ENCODE measurements around the gene HYAL3. TPM values are rescaled to one million over a fixed set of nuclear protein-coding genes. Genes with fewer than 3 reads are reported as not detected.

Gene HYAL3
- total and polyA plus RNA-seq, 7 experiments from 2014 or later: 2.3 to 10.7 (median 3.6) TPM

DNA sequence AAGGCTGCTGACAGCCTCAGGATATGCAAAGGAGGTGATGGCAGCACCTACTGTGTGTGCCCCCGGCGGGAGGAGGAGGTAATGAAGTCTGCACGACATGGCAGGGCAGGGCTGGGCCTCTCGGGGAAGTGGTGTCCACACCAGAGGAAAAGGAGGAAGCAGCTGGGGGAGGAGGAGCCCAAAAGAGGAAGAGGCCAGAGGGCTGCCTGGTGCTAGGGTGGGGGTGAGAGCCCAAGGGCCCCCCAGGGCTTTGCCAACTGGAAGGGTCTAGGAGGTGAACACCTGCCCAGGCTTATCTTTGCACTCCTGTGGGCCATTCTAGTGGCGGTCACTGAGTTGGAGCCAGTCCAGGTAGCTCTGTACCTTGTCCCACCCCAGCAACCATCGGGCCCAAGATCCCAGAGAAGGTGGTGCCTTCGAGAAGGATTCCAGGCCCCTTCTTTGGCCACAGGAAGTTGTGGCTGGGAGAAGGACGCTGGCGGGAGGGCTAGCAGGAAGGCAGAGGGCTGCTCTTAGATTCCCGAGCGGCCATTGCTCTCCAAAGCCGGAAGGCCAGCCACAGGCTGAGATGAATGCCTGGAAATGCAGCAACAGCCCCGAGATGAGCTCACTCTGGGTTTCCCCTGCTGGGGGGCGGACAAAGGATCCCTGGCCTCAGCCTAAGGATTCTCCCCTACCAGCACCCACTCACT lies 56.2 kb downstream of the HYAL3 start:
- intact Hi-C loops (cut with micrococcal nuclease): no loop called here
- POLR2A ChIA-PET: interaction anchor here (0.6 to 15.6 kb wide), 3 partner anchors 9 to 311 kb away, joined by 3 to 253 read pairs (median 6); partner anchors contain the start of gene GNAI2
- no peaks in the 10 kb centered on the region for H3K27me3 ChIP-seq (ENCODE audit: control insufficient read depth in 2 of 2, insufficient read depth in 2 of 2, low read length in 2 of 2)
- peaks cover 56 to 90% (median 84%) of the 10 kb centered on the region in 7 donors for H3K4me1 Mint-ChIP-seq
- peaks cover 0 to 10% (median 0%) of the 10 kb centered on the region in 5 donors for H3K36me3 Mint-ChIP-seq
- H3K27ac ChIP-seq (ENCODE audit: low read depth, low read length): peak overlapping the region; percentile 84
- peaks cover 80 to 88% of the 10 kb centered on the region in 2 donors for H3K4me1 ChIP-seq (ENCODE audit: control insufficient read depth in 2 of 2, insufficient read depth in 2 of 2, low read length in 2 of 2)
- no peaks in the 10 kb centered on the region for H3K27me3 Mint-ChIP-seq
- ATAC-seq (peak; percentile 40), DNase-seq (peak in 2 of 9 donors; percentile 39 to 55)
- H3K4me3 Mint-ChIP-seq: peak overlapping the region; percentile 58 to 81 (median 70)
- H3K27ac Mint-ChIP-seq: peak overlapping the region; percentile 79 to 97 (median 93)
- no peaks in the 10 kb centered on the region for H3K9me3 ChIP-seq (ENCODE audit: control insufficient read depth in 2 of 3, low read length in 3 of 3)
- peaks cover 5 to 25% (median 7%) of the 10 kb centered on the region in 3 experiments for H3K36me3 ChIP-seq (ENCODE audit: control insufficient read depth in 2 of 3, insufficient read depth in 3 of 3, low read length in 3 of 3)
- H3K9me3 Mint-ChIP-seq: no peaks in the 10 kb centered on the region
- CTCF ChIA-PET: interaction anchor here (1.4 to 9.5 kb wide), 2 partner anchors 12 to 56 kb away, joined by 6 to 211 read pairs; partner anchors contain the start of genes GNAI2, HYAL3 and NAA80
- peak overlapping the region; percentile 11 for H3K4me3 ChIP-seq (ENCODE audit: low read length)

Other genes with a start within 250 kb of the HYAL3 start
- 100 to 1,000 TPM; 223 to 420 (median 342) TPM for gene RBM5, start 210.5 kb downstream of the HYAL3 start, total RNA-seq
- gene RBM5, start 210.5 kb downstream of the HYAL3 start, polyA plus RNA-seq: 10 to 100 TPM; 45.6 to 63.1 TPM
- 1 to 10 TPM in 1 of 5 experiments, under 1 TPM in 2, not detected in 2; 0.34 to 1.1 (median 0.69) TPM for gene SEMA3F, start 144.1 kb downstream of the HYAL3 start, total RNA-seq
- gene SEMA3F, start 144.1 kb downstream of the HYAL3 start, polyA plus RNA-seq: not detected
- gene GNAT1, start 107.8 kb downstream of the HYAL3 start, total RNA-seq: 1 to 10 TPM in 1 of 5 experiments, under 1 TPM in 1, not detected in 3; 0.24 to 1.2 TPM
- gene GNAT1, start 107.8 kb downstream of the HYAL3 start, polyA plus RNA-seq: not detected
- gene SLC38A3, start 94.1 kb downstream of the HYAL3 start, total RNA-seq: 1 to 10 TPM in 1 of 5 experiments, not detected in 4; 1.8 TPM
- gene SLC38A3, start 94.1 kb downstream of the HYAL3 start, polyA plus RNA-seq: not detected
- gene GNAI2, start 63.2 kb downstream of the HYAL3 start, total RNA-seq: 100 to 1,000 TPM; 225 to 442 (median 282) TPM
- 100 to 1,000 TPM; 443 to 527 TPM for gene GNAI2, start 63.2 kb downstream of the HYAL3 start, polyA plus RNA-seq
- 1 to 10 TPM in 3 of 5 experiments, under 1 TPM in 2; 0.73 to 3.7 (median 1.4) TPM for gene SEMA3B, start 30.3 kb downstream of the HYAL3 start, total RNA-seq
- not detected for gene SEMA3B, start 30.3 kb downstream of the HYAL3 start, polyA plus RNA-seq
- gene LSMEM2, start 20.3 kb downstream of the HYAL3 start, total RNA-seq: not detected
- gene LSMEM2, start 20.3 kb downstream of the HYAL3 start, polyA plus RNA-seq: under 1 TPM in 1 of 2 donors, not detected in 1; 0.15 TPM
- gene IFRD2, start 7.0 kb downstream of the HYAL3 start, total RNA-seq: 10 to 100 TPM; 53.7 to 85.1 (median 64.7) TPM
- gene IFRD2, start 7.0 kb downstream of the HYAL3 start, polyA plus RNA-seq: 10 to 100 TPM; 57.2 to 69.7 TPM
- gene NAA80, start within 50 bp of the HYAL3 start, total RNA-seq: 10 to 100 TPM; 30.2 to 44.9 (median 33.6) TPM
- 10 to 100 TPM; 13.7 to 15.2 TPM for gene NAA80, start within 50 bp of the HYAL3 start, polyA plus RNA-seq
- gene HYAL1, start 4.2 kb upstream of the HYAL3 start, total RNA-seq: under 1 TPM in 4 of 5 experiments, not detected in 1; 0.22 to 0.51 (median 0.28) TPM
- under 1 TPM; 0.12 to 0.41 TPM for gene HYAL1, start 4.2 kb upstream of the HYAL3 start, polyA plus RNA-seq
- gene HYAL2, start 23.3 kb upstream of the HYAL3 start, total RNA-seq: 1 to 10 TPM; 1.5 to 5.3 (median 3.2) TPM
- gene HYAL2, start 23.3 kb upstream of the HYAL3 start, polyA plus RNA-seq: 1 to 10 TPM; 2.8 to 4.6 TPM
- gene TUSC2, start 28.8 kb upstream of the HYAL3 start, total RNA-seq: 10 to 100 TPM; 16.8 to 25.0 (median 20.5) TPM
- 10 to 100 TPM; 38.0 to 45.5 TPM for gene TUSC2, start 28.8 kb upstream of the HYAL3 start, polyA plus RNA-seq
- gene RASSF1, start 41.4 kb upstream of the HYAL3 start, total RNA-seq: 100 to 1,000 TPM in 1 of 5 experiments, 10 to 100 TPM in 4; 39.4 to 105 (median 69.6) TPM
- gene RASSF1, start 41.4 kb upstream of the HYAL3 start, polyA plus RNA-seq: 10 to 100 TPM; 32.7 to 47.9 TPM
- 1 to 10 TPM in 4 of 5 experiments, under 1 TPM in 1; 0.91 to 3.8 (median 2.8) TPM for gene ZMYND10, start 46.3 kb upstream of the HYAL3 start, total RNA-seq
- gene ZMYND10, start 46.3 kb upstream of the HYAL3 start, polyA plus RNA-seq: under 1 TPM; 0.07 to 0.30 TPM
- 10 to 100 TPM; 35.3 to 48.9 (median 47.7) TPM for gene NPRL2, start 51.4 kb upstream of the HYAL3 start, total RNA-seq
- gene NPRL2, start 51.4 kb upstream of the HYAL3 start, polyA plus RNA-seq: 10 to 100 TPM; 27.2 to 36.2 TPM
- 10 to 100 TPM; 23.3 to 42.6 (median 32.8) TPM for gene CYB561D2, start 51.5 kb upstream of the HYAL3 start, total RNA-seq
- gene CYB561D2, start 51.5 kb upstream of the HYAL3 start, polyA plus RNA-seq: 10 to 100 TPM; 42.4 to 52.9 TPM
- gene TMEM115, start 60.1 kb upstream of the HYAL3 start, total RNA-seq: 10 to 100 TPM; 17.7 to 32.4 (median 19.9) TPM
- 10 to 100 TPM; 26.0 to 40.9 TPM for gene TMEM115, start 60.1 kb upstream of the HYAL3 start, polyA plus RNA-seq
- 1 to 10 TPM in 4 of 5 experiments, under 1 TPM in 1; 0.97 to 6.2 (median 2.5) TPM for gene CACNA2D2, start 204.2 kb upstream of the HYAL3 start, total RNA-seq
- under 1 TPM; 0.32 to 0.38 TPM for gene CACNA2D2, start 204.2 kb upstream of the HYAL3 start, polyA plus RNA-seq